Measurements from ENCODE around the gene SMCO2.

DNA sequence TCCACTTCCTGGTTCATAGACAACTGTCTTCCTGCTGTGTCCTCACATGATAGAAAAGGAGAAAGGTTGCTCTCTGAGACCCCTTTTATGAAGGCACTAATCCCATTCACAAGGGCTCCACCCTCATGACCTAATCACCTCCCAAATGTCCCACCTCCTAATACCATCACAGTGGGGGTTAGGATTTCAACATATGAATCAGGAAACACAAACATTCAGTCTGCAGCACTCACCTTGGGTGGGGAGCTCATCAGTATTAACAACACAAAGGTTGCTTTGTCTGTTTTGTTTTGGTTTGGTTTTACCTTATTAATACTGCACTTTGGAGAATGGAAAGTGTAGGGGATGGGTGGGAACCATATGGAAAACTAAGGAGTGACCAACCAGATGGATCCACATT lies 10.5 kb upstream of the SMCO2 start:
- TF ChIP-seq, protein P1, sequence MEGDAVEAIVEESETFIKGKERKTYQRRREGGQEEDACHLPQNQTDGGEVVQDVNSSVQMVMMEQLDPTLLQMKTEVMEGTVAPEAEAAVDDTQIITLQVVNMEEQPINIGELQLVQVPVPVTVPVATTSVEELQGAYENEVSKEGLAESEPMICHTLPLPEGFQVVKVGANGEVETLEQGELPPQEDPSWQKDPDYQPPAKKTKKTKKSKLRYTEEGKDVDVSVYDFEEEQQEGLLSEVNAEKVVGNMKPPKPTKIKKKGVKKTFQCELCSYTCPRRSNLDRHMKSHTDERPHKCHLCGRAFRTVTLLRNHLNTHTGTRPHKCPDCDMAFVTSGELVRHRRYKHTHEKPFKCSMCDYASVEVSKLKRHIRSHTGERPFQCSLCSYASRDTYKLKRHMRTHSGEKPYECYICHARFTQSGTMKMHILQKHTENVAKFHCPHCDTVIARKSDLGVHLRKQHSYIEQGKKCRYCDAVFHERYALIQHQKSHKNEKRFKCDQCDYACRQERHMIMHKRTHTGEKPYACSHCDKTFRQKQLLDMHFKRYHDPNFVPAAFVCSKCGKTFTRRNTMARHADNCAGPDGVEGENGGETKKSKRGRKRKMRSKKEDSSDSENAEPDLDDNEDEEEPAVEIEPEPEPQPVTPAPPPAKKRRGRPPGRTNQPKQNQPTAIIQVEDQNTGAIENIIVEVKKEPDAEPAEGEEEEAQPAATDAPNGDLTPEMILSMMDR (IDR thresholded peaks at IDR 0.05; ENCODE audit: insufficient read depth, low read length, poor library complexity, severe bottlenecking) = no peak
- no peak for TF ChIP-seq EZH2phosphoT487 (conservative IDR thresholded peaks at IDR 0.05; ENCODE audit: low read length)
